H1 (cell line): ENCODE data around the gene PLSCR3. TPM values are rescaled to one million over a fixed set of nuclear protein-coding genes. Genes with fewer than 3 reads are reported as not detected.

ENCODE experiments used
- CTCF ChIA-PET: fragments of 300-600 bp; sonication (Branson Sonifier 250); formaldehyde crosslinking; loops from one replicate; lab custom pipeline; 2021; ENCODE audit not compliant: partially characterized antibody; lab: Charles Lee
- POLR2A ChIA-PET: fragments of 300-600 bp; sonication (Branson Sonifier 250); formaldehyde crosslinking; loops from one replicate; lab custom pipeline; 2021; ENCODE audit warnings: inconsistent platforms; ENCODE audit not compliant: partially characterized antibody; lab: Charles Lee
- DNase-seq, 2 experiments: peaks; one replicate each; pipeline versions ENCODE4 v3.0.0 to v3.0.0-alpha.2; 2010 to 2022; ENCODE audit warnings: low spot score in 2 of 2, low read depth in 1 of 2, mixed read lengths in 1 of 2
- FAIRE-seq: peaks from 2 replicates; lab custom pipeline; 2011; peaks lifted over from hg19 to GRCh38; lab: Jason Lieb, UNC
- H2AFZ ChIP-seq: 2 replicates; pipeline ENCODE4 v1.8.1; 2012; ENCODE audit warnings: low read length, inconsistent platforms
- H2AK5ac ChIP-seq: 2 replicates; pipeline ENCODE4 v1.6.1; 2013; ENCODE audit warnings: low read depth, low read length
- H2BK120ac ChIP-seq: replicated peaks from 2 replicates; pipeline ENCODE3; 2013; ENCODE audit warnings: low read depth, low read length, inconsistent platforms
- H2BK12ac ChIP-seq: 2 replicates; pipeline ENCODE4 v1.6.1; 2013; ENCODE audit warnings: low read depth, low read length
- H2BK15ac ChIP-seq: 2 replicates; pipeline ENCODE4 v1.6.1; 2013; ENCODE audit warnings: low read length
- H2BK20ac ChIP-seq: 2 replicates; pipeline ENCODE4 v1.6.1; 2013; ENCODE audit warnings: low read length
- H2BK5ac ChIP-seq: 2 replicates; pipeline ENCODE4 v1.6.1; 2013; ENCODE audit warnings: low read depth, low read length
- H3K14ac ChIP-seq: 2 replicates; pipeline ENCODE4 v1.6.1; 2013; ENCODE audit warnings: inconsistent platforms; ENCODE audit not compliant: insufficient read length
- H3K18ac ChIP-seq: 2 replicates; pipeline ENCODE4 v1.6.1; 2013; ENCODE audit warnings: low read length; ENCODE audit errors: extremely low read depth
- H3K23ac ChIP-seq: 2 replicates; pipeline ENCODE4 v1.6.1; 2013; ENCODE audit warnings: inconsistent platforms; ENCODE audit not compliant: insufficient read length
- H3K23me2 ChIP-seq: 2 replicates; pipeline ENCODE4 v1.6.1; 2013; ENCODE audit warnings: low read depth, low read length
- H3K27ac ChIP-seq: 2 replicates; pipeline ENCODE4 v1.6.1; 2011; ENCODE audit warnings: low read depth, low read length, inconsistent platforms
- H3K27me3 ChIP-seq, 4 experiments: replicated peaks in 1 of 4; 1 replicate in 1 of 4; 2 replicates in 3 of 4; pipeline versions ENCODE4 v1.6.1 to v1.8.1; 2011 to 2013; ENCODE audit warnings: low read length in 3 of 4, mild to moderate bottlenecking in 3 of 4, inconsistent platforms in 2 of 4, mixed read lengths in 2 of 4, moderate library complexity in 1 of 4; ENCODE audit not compliant: control insufficient read depth in 3 of 4, insufficient read depth in 3 of 4; ENCODE audit errors: extremely low read depth in 1 of 4
- H3K36me3 ChIP-seq, 4 experiments: 2 replicates each; pipeline versions ENCODE4 v1.6.1 to v1.8.1; 2011 to 2013; ENCODE audit warnings: mild to moderate bottlenecking in 4 of 4, low read length in 3 of 4, moderate library complexity in 2 of 4, control low read depth in 1 of 4, inconsistent platforms in 1 of 4; ENCODE audit not compliant: insufficient read depth in 4 of 4, control insufficient read depth in 2 of 4
- H3K4ac ChIP-seq: replicated peaks from 2 replicates; pipeline ENCODE3; 2013; ENCODE audit warnings: low read length, low read depth, mixed read lengths, inconsistent platforms; ENCODE audit not compliant: insufficient read length
- H3K4me1 ChIP-seq, 4 experiments: replicated peaks in 1 of 4; 1 replicate in 1 of 4; 2 replicates in 3 of 4; pipeline versions ENCODE4 v1.6.1 to v1.8.1; 2011 to 2013; ENCODE audit warnings: low read length in 3 of 4, inconsistent platforms in 2 of 4, mixed read lengths in 1 of 4; ENCODE audit not compliant: insufficient read depth in 4 of 4, control insufficient read depth in 3 of 4
- H3K4me2 ChIP-seq, 2 experiments: 2 replicates each; pipeline versions ENCODE4 v1.6.1 to v1.8.1; 2011 to 2013; ENCODE audit warnings: low read depth in 2 of 2, low read length in 2 of 2, control low read depth in 1 of 2, inconsistent platforms in 1 of 2, mild to moderate bottlenecking in 1 of 2; ENCODE audit not compliant: insufficient read depth in 1 of 2
- H3K4me3 ChIP-seq, 4 experiments: fragments of 200-600, 300-600 bp in 1 of 4; sonication (generic), shearing (Covaris generic), sonication (Bioruptor Twin) in 1 of 4; 2 replicates each; pipeline versions ENCODE4 v1.5.1 to v1.8.1; 2011 to 2016; ENCODE audit warnings: low read length in 4 of 4, low read depth in 3 of 4, control low read depth in 2 of 4, inconsistent platforms in 2 of 4, mild to moderate bottlenecking in 2 of 4, mixed read lengths in 1 of 4, moderate library complexity in 1 of 4; ENCODE audit not compliant: insufficient read depth in 2 of 4; ENCODE audit errors: extremely low read depth in 1 of 4
- H3K56ac ChIP-seq: replicated peaks from 2 replicates; pipeline ENCODE3; 2013; ENCODE audit warnings: low read depth, mild to moderate bottlenecking, mixed read lengths, low read length, inconsistent platforms; ENCODE audit not compliant: insufficient read length
- H3K79me1 ChIP-seq: 2 replicates; pipeline ENCODE4 v1.6.1; 2013; ENCODE audit warnings: low read depth, low read length, control low read depth
- H3K79me2 ChIP-seq, 2 experiments: 2 replicates each; pipeline versions ENCODE4 v1.6.1 to v1.8.1; 2012 to 2013; ENCODE audit warnings: low read length in 2 of 2, mild to moderate bottlenecking in 2 of 2, inconsistent platforms in 1 of 2; ENCODE audit not compliant: insufficient read depth in 2 of 2, control insufficient read depth in 1 of 2
- H3K9ac ChIP-seq, 4 experiments: replicated peaks in 1 of 4; 1 replicate in 1 of 4; 2 replicates in 3 of 4; pipeline versions ENCODE4 v1.6.1 to v1.8.1; 2011 to 2013; ENCODE audit warnings: low read depth in 3 of 4, low read length in 3 of 4, control low read depth in 2 of 4, mild to moderate bottlenecking in 2 of 4, moderate library complexity in 2 of 4, inconsistent platforms in 1 of 4; ENCODE audit errors: extremely low read depth in 1 of 4
- H3K9me3 ChIP-seq, 2 experiments: 2 replicates each; pipeline versions ENCODE4 v1.6.1 to v1.8.1; 2012 to 2013; ENCODE audit warnings: mild to moderate bottlenecking in 2 of 2, moderate library complexity in 2 of 2, control low read depth in 1 of 2, inconsistent platforms in 1 of 2, low read depth in 1 of 2, low read length in 1 of 2, mixed read lengths in 1 of 2; ENCODE audit not compliant: insufficient read depth in 2 of 2
- H4K20me1 ChIP-seq, 2 experiments: replicated peaks in 1 of 2; 2 replicates each; pipeline versions ENCODE3 to v1.8.1; 2011 to 2013; ENCODE audit warnings: inconsistent platforms in 2 of 2, low read length in 2 of 2, mild to moderate bottlenecking in 1 of 2; ENCODE audit not compliant: insufficient read depth in 2 of 2, control insufficient read depth in 1 of 2
- H4K5ac ChIP-seq: 2 replicates; pipeline ENCODE4 v1.6.1; 2013; ENCODE audit warnings: low read length, low read depth, mixed read lengths, inconsistent platforms; ENCODE audit not compliant: insufficient read length
- H4K8ac ChIP-seq: 2 replicates; pipeline ENCODE4 v1.8.0; 2013; ENCODE audit warnings: mild to moderate bottlenecking, moderate library complexity, low read length, inconsistent platforms; ENCODE audit not compliant: insufficient read depth; ENCODE audit errors: extremely low read depth
- H4K91ac ChIP-seq: replicated peaks from 2 replicates; pipeline ENCODE3; 2013; ENCODE audit warnings: low read length, mixed read lengths, inconsistent platforms; ENCODE audit not compliant: insufficient read length
- BACH1 ChIP-seq: IDR thresholded peaks from 2 replicates; pipeline ENCODE4 v1.6.1; 2012; ENCODE audit warnings: low read length, improper control_type of control experiment
- BCL11A ChIP-seq, 2 experiments: IDR thresholded peaks; one replicate each; pipeline ENCODE4 v1.6.1; 2011; ENCODE audit warnings: low read depth in 2 of 2, low read length in 2 of 2, mild to moderate bottlenecking in 2 of 2
- EZH2 ChIP-seq: fragments of 200-600 bp; sonication (generic); IDR thresholded peaks from 2 replicates; pipeline ENCODE4 v1.7.1; 2012; ENCODE audit warnings: low read depth, mild to moderate bottlenecking, moderate library complexity, low read length, inconsistent platforms; ENCODE audit not compliant: severe bottlenecking
- GABPA ChIP-seq: IDR thresholded peaks from 2 replicates; pipeline ENCODE4 v1.6.1; 2011; ENCODE audit warnings: mild to moderate bottlenecking, low read length, moderate library complexity, borderline replicate concordance; ENCODE audit not compliant: insufficient read depth
- JUND ChIP-seq: IDR thresholded peaks from 2 replicates; pipeline ENCODE4 v1.6.1; 2011; ENCODE audit warnings: mild to moderate bottlenecking, improper control_type of control experiment, low read length
- PHF8 ChIP-seq: fragments of 200-600 bp; sonication (generic); conservative IDR thresholded peaks from 2 replicates; pipeline ENCODE4 v1.7.1; 2012; ENCODE audit warnings: low read depth, mild to moderate bottlenecking, inconsistent platforms, low read length, moderate library complexity
- POLR2AphosphoS5 ChIP-seq: IDR thresholded peaks from 2 replicates; pipeline ENCODE4 v1.6.1; 2011; ENCODE audit warnings: low read depth, low read length
- RAD21 ChIP-seq, 2 experiments: IDR thresholded peaks in 1 of 2; conservative IDR thresholded peaks in 1 of 2; 2 replicates each; pipeline ENCODE4 v1.6.1; 2011; ENCODE audit warnings: low read depth in 2 of 2, low read length in 2 of 2, improper control_type of control experiment in 1 of 2, inconsistent platforms in 1 of 2, mild to moderate bottlenecking in 1 of 2, moderate library complexity in 1 of 2
- SIX5 ChIP-seq: IDR thresholded peaks from 2 replicates; pipeline ENCODE4 v1.6.1; 2011; ENCODE audit warnings: mild to moderate bottlenecking, low read depth, low read length
- SP4 ChIP-seq: IDR thresholded peaks from 2 replicates; pipeline ENCODE4 v1.6.1; 2012; ENCODE audit warnings: low read length, inconsistent platforms
- SUZ12 ChIP-seq: fragments of 200-600 bp; sonication (generic); IDR thresholded peaks from 2 replicates; pipeline ENCODE4 v1.6.1; 2012; ENCODE audit warnings: mild to moderate bottlenecking, inconsistent platforms, low read length, moderate library complexity, mixed read lengths
- ZNF274 ChIP-seq: IDR thresholded peaks from 2 replicates; pipeline ENCODE4 v1.7.0; 2012; ENCODE audit warnings: low read length, borderline replicate concordance; ENCODE audit errors: extremely low read depth
- WGBS, 2 experiments: shearing (Covaris generic) in 1 of 2; methylation state at CpG; one replicate each; pipeline versions ENCODE4 v1.1.6 to v1.1.7; 2013 to 2015; ENCODE audit warnings: low lambda C conversion rate in 2 of 2, mixed read lengths in 2 of 2, inconsistent platforms in 1 of 2, low coverage in 1 of 2, missing lambda C conversion rate in 1 of 2; ENCODE audit not compliant: insufficient replicate concordance in 2 of 2, insufficient coverage in 1 of 2, insufficient read length in 1 of 2; ENCODE audit errors: extremely low coverage in 1 of 2, missing lambda C conversion rate in 1 of 2; 5-methylcytosine and 5-hydroxymethylcytosine counted together
- polyA plus RNA-seq, 7 experiments: library from polyadenylated mRNA; depleted of rRNA in 3 of 7; stranded (reverse) in 5 of 7; unstranded in 2 of 7; fragments of >200 nt in 5 of 7; fragments of 200-250 nt in 2 of 7; gene quantifications; 1 replicate in 5 of 7; 2 replicates in 1 of 7; 4 replicates in 1 of 7; pipeline versions ENCODE4 v1.2.1 to v1.2.3, GENCODE V29; 2011 to 2013; ENCODE audit warnings: missing spikeins in 2 of 7, mixed read lengths in 2 of 7
- total RNA-seq: library from RNA; stranded (reverse); fragmentation: NEBNext Ultra II Directional; extraction: Animal tissue kit (Norgen Biotek cat#: 25700); gene quantifications from 2 replicates; pipeline ENCODE4 v1.2.1, GENCODE V29; 2021

PLSCR3 gene
- total and polyA plus RNA-seq, 2 of the 8 experiments (the other 6 are each of a cell fraction or from before 2014, with no cell fraction given) = 36.1 to 38.7 TPM

GRCh38 chr17:7340179-7340578 is 54.1 kb downstream of the PLSCR3 start:
- H3K9ac ChIP-seq = no peak overlapping the region
- H2AK5ac ChIP-seq = no peak overlapping the region
- H3K36me3 ChIP-seq = no peaks in the 10 kb centered on the region; a peak in 1 of 8 replicates
- H4K8ac ChIP-seq = no peak overlapping the region
- no peaks in the 10 kb centered on the region; the same call in 1 of the 2 replicates for H3K23me2 ChIP-seq
- H3K4me1 ChIP-seq = peaks cover 3 to 13% (median 11%) of the 10 kb centered on the region in 4 experiments
- no peak overlapping the region for H3K4me3 ChIP-seq
- no peak overlapping the region for H3K14ac ChIP-seq
- ChIA-PET POLR2A (interaction anchor here (1.5 to 6.9 kb wide), 3 partner anchors 13 to 31 kb away, joined by 7 to 93 read pairs (median 40); partner anchors contain the start of genes GPS2 and NEURL4), CTCF (interaction anchor here (1.8 to 14.1 kb wide), 2 partner anchors 9 to 13 kb away, joined by 5 to 167 read pairs; partner anchors contain the start of gene NEURL4)
- H2BK120ac ChIP-seq = no peak overlapping the region
- H3K18ac ChIP-seq = no peak overlapping the region
- H3K23ac ChIP-seq = no peak overlapping the region
- no peaks in the 10 kb centered on the region for H3K27me3 ChIP-seq
- H2BK20ac ChIP-seq = no peak overlapping the region
- H2BK12ac ChIP-seq = no peak overlapping the region
- FAIRE-seq = no peak
- no peaks in the 10 kb centered on the region for H4K20me1 ChIP-seq
- no peak overlapping the region for H2AFZ ChIP-seq
- H3K4ac ChIP-seq = no peak overlapping the region
- no peaks in the 10 kb centered on the region for H3K79me2 ChIP-seq
- H3K79me1 ChIP-seq = no peaks in the 10 kb centered on the region
- no peak overlapping the region for H3K27ac ChIP-seq
- no peak for DNase-seq
- no peak for TF ChIP-seq EZH2
- TF ChIP-seq POLR2AphosphoS5 = no peak
- no peak for TF ChIP-seq SIX5
- TF ChIP-seq BCL11A (IDR thresholded peaks at IDR 0.05; ENCODE audit: low read depth in 2 of 2, low read length in 2 of 2) = no peak
- TF ChIP-seq RAD21 (IDR thresholded peaks at IDR 0.05 in 1 of 2, conservative IDR thresholded peaks at IDR 0.05 in 1 of 2; ENCODE audit: low read depth in 2 of 2, low read length in 2 of 2) = no peak
- TF ChIP-seq SP4 = no peak
- TF ChIP-seq PHF8 = no peak
- TF ChIP-seq ZNF274 = no peak
- TF ChIP-seq JUND = no peak
- no peak for TF ChIP-seq SUZ12
- TF ChIP-seq BACH1 = no peak
- TF ChIP-seq GABPA = no peak
- H3K56ac ChIP-seq = no peak overlapping the region
- H2BK15ac ChIP-seq = no peak overlapping the region
- no peaks in the 10 kb centered on the region for H3K9me3 ChIP-seq
- H3K4me2 ChIP-seq = no peak overlapping the region
- WGBS, 2 experiments = 97% methylated on average over 2 of the region's 2 CpGs; no CpG with 5 or more reads in 1 of the 2 experiments
- no peak overlapping the region for H2BK5ac ChIP-seq
- no peak overlapping the region for H4K5ac ChIP-seq
- H4K91ac ChIP-seq = no peak overlapping the region
